Embryonic facial prominence (tissue), 1 donor: ENCODE results near the gene CFLAR.
"Not testable (repeated sequence)": the region's sequence is repeated elsewhere in the genome, so short reads cannot be mapped to it uniquely, and the experiment has no call there.

Experiments
- DNase-seq: peaks from one replicate; pipeline ENCODE4 v3.0.0-alpha.2; 2016; ENCODE audit errors: extremely low spot score

The CFLAR gene

GRCh38 chr2:201116115-201116958, at the start of gene CFLAR:
Gene CFLAR, plus strand, starts transcription at chr2:201116164. Its CDS starts 13,702 bp downstream, at chr2:201129866.
- no peak for DNase-seq

- no peak for DNase-seq
Observed at GRCh38 chr2:201070948-201071478, 45.0 kb upstream of the CFLAR start.

GRCh38 chr2:201071479-201072200, 44.3 kb upstream of the CFLAR start, which contains the start of the genes HYCC2 and NDUFB3:
Gene HYCC2, minus strand, starts transcription at chr2:201071671. Its CDS starts 47,662 bp downstream, at chr2:201024009.
Gene NDUFB3, plus strand, starts transcription at chr2:201072001. Its CDS starts 6,882 bp downstream, at chr2:201078883.
- DNase-seq: peak; percentile 91

GRCh38 chr2:201072201-201072530, 43.8 kb upstream of the CFLAR start:
- DNase-seq: no peak

GRCh38 chr2:201073071-201073470, 42.9 kb upstream of the CFLAR start:
- no peak for DNase-seq

GRCh38 chr2:201074996-201075395, 41.0 kb upstream of the CFLAR start:
- no peak for DNase-seq

GRCh38 chr2:201084863-201085262, 31.1 kb upstream of the CFLAR start:
- DNase-seq: no peak

- DNase-seq: no peak
Observed at GRCh38 chr2:201090574-201090973, 25.4 kb upstream of the CFLAR start.

GRCh38 chr2:201093573-201093972, 22.4 kb upstream of the CFLAR start:
- DNase-seq: no peak

GRCh38 chr2:201100497-201100896, 15.5 kb upstream of the CFLAR start:
- DNase-seq: no peak

GRCh38 chr2:201105759-201106158, 10.2 kb upstream of the CFLAR start:
- DNase-seq: no peak

GRCh38 chr2:201107624-201108023, 8.3 kb upstream of the CFLAR start:
- DNase-seq: no peak

- DNase-seq: no peak
Observed at GRCh38 chr2:201108341-201108740, 7.6 kb upstream of the CFLAR start.

- no peak for DNase-seq
Observed at GRCh38 chr2:201109186-201109585, 6.8 kb upstream of the CFLAR start.

GRCh38 chr2:201110615-201111014, 5.3 kb upstream of the CFLAR start:
- DNase-seq: no peak

- DNase-seq: no peak
Observed at GRCh38 chr2:201111096-201111495, 4.9 kb upstream of the CFLAR start.

- no peak for DNase-seq
Observed at GRCh38 chr2:201114350-201114749, 1.6 kb upstream of the CFLAR start.

GRCh38 chr2:201114846-201115245, 1.1 kb upstream of the CFLAR start:
- DNase-seq: no peak

GRCh38 chr2:201116959-201117734, 1.2 kb downstream of the CFLAR start:
- DNase-seq: peak; percentile 37

- DNase-seq: not testable (repeated sequence)
Observed at GRCh38 chr2:201117735-201118094, 1.8 kb downstream of the CFLAR start.

- peak; percentile 38 for DNase-seq
Observed at GRCh38 chr2:201118121-201118960, 2.4 kb downstream of the CFLAR start.
